HG03565 (cell line): ENCODE measurements around the gene PLA2G10.
"Not testable (repeated sequence)": the region's sequence is repeated elsewhere in the genome, so short reads cannot be mapped to it uniquely, and the experiment has no call there.

Source experiments
- ATAC-seq: cut with Tn5 transposase; IDR thresholded peaks from one replicate; pipeline ENCODE4 v1.9.1; 2021; ENCODE audit warnings: mild to moderate bottlenecking, moderate library complexity; ENCODE audit not compliant: unreplicated experiment

PLA2G10 gene

GRCh38 chr16:14694129-14694528, at the start of gene PLA2G10:
Gene PLA2G10 (minus strand): TSS chr16:14694308. CDS start chr16:14694229, 79 bp downstream.
- ATAC-seq = not testable (repeated sequence)

- ATAC-seq = peak; percentile 95
Observed at GRCh38 chr16:14742273-14743128, 48.4 kb upstream of the PLA2G10 start, which contains the start of gene NPIPA2. Gene NPIPA2 (plus strand): TSS chr16:14742533. CDS start chr16:14748066, 5,533 bp downstream.

GRCh38 chr16:14741794-14742193, 47.7 kb upstream of the PLA2G10 start:
- ATAC-seq = not testable (repeated sequence)

- ATAC-seq = not testable (repeated sequence)
Observed at GRCh38 chr16:14740832-14741385, 46.8 kb upstream of the PLA2G10 start.

- not testable (repeated sequence) for ATAC-seq
Observed at GRCh38 chr16:14733233-14733632, 39.1 kb upstream of the PLA2G10 start.

- peak; percentile 94 for ATAC-seq
Observed at GRCh38 chr16:14703156-14704011, 9.3 kb upstream of the PLA2G10 start, which contains the start of gene NPIPA3. Gene NPIPA3 (plus strand): TSS chr16:14703411. CDS start chr16:14708944, 5,533 bp downstream.

- ATAC-seq = not testable (repeated sequence)
Observed at GRCh38 chr16:14702672-14703071, 8.6 kb upstream of the PLA2G10 start.

- not testable (repeated sequence) for ATAC-seq
Observed at GRCh38 chr16:14701859-14702258, 7.8 kb upstream of the PLA2G10 start.

- not testable (repeated sequence) for ATAC-seq
Observed at GRCh38 chr16:14685870-14686793, 8.0 kb downstream of the PLA2G10 start.

GRCh38 chr16:14682121-14682520, 12.0 kb downstream of the PLA2G10 start:
- no peak for ATAC-seq

GRCh38 chr16:14681115-14681514, 13.0 kb downstream of the PLA2G10 start:
- no peak for ATAC-seq

GRCh38 chr16:14680396-14680795, 13.7 kb downstream of the PLA2G10 start:
- ATAC-seq = not testable (repeated sequence)

- no peak for ATAC-seq
Observed at GRCh38 chr16:14678748-14679497, 15.2 kb downstream of the PLA2G10 start.

- no peak for ATAC-seq
Observed at GRCh38 chr16:14677627-14678026, 16.5 kb downstream of the PLA2G10 start.

- ATAC-seq = no peak
Observed at GRCh38 chr16:14676633-14677032, 17.5 kb downstream of the PLA2G10 start.

GRCh38 chr16:14672403-14672971, 21.6 kb downstream of the PLA2G10 start:
- ATAC-seq = no peak

- no peak for ATAC-seq
Observed at GRCh38 chr16:14669776-14670175, 24.3 kb downstream of the PLA2G10 start.

GRCh38 chr16:14668556-14669223, 25.4 kb downstream of the PLA2G10 start:
- no peak for ATAC-seq
